GM19372 (cell line): Measurements from ENCODE around the gene KIF3C.
"Not testable (repeated sequence)": the region's sequence is repeated elsewhere in the genome, so short reads cannot be mapped to it uniquely, and the experiment has no call there.

ENCODE experiments used
- ATAC-seq: cut with Tn5 transposase; IDR thresholded peaks from one replicate; pipeline ENCODE4 v1.9.1; 2021; ENCODE audit warnings: mild to moderate bottlenecking, low read depth, moderate library complexity; ENCODE audit not compliant: unreplicated experiment

The KIF3C gene

DNA sequence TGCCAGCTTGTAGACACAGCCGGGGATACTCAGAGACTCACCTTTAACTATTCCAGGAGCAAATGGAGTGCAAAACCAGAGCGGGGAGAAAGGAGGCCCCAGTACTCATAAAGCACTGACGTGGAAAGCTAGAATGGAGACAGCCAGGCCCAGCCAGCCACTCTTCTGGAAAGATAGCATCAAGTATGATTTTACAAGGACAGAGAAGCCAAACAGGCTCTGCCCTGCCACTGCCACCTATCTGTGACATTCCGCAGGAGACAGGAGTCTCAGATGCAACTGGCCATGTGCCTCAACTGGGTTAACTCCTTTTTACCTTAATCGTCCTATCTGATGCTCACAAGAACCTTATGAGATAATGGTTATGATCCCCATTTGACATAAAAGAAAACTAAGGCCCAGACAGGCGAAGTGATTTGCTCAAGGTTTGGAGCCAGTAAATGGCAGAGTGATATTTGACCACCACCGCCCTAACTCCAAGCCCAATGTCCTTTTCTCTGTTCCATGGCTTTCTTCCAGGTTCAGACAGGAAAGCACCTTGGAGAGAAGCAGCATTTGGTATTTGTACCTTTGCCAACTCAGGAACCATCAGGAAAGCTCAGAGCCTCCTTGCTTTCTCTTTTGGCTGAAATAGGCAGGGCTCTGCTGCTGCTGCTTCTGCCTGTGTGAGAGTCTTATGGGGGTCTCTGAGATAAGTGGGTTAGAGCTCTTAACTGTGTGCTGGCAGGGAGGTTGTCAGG lies 15.6 kb downstream of the KIF3C start:
- no peak for ATAC-seq

- no peak for ATAC-seq
Observed at GRCh38 chr2:25964891-25965290, 17.4 kb downstream of the KIF3C start.

DNA sequence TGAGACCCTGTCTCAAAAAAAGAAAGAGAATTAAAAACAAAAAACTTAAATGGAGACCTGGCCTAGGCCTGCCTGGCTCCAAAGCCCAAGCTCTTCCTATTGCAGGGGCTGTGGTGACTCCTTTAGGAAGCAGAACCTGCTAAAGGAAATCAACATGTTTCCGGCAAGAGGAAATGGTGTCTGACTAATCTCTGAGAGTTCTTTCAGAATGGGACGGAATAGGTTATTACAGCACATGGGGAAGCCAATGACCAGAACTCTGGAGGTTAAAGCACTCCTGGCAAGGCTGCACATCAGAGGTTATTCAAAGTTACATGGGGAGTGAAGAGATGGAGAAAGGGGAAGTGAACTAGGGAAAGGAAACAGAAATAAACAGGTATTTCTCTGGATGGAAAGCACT lies 21.4 kb downstream of the KIF3C start:
- ATAC-seq, result no peak

DNA sequence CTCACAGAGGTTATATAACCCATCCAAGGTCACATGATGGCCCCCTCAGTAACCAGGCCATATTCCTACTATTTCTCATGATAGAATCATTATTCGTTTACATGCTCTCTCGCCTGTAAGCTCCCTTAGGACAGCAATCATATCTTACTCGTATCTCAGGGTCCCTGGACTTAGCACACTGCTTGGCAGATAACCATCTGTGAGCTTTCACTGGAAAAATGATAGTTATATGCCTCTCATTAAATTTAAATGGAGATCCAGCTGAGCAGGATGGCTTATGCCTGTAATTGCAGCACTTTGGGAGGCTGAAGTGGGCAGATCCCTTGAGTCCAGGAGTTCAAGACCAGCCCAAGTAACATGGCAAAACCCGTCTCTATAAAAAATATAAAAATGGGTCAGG lies 21.9 kb downstream of the KIF3C start:
- ATAC-seq, result no peak

GRCh38 chr2:25958611-25959010 lies 23.7 kb downstream of the KIF3C start:
- ATAC-seq, result not testable (repeated sequence)

- ATAC-seq, result no peak
Observed at GRCh38 chr2:25957743-25958142, 24.6 kb downstream of the KIF3C start.

GRCh38 chr2:25955869-25956535 lies 26.3 kb downstream of the KIF3C start:
- no peak for ATAC-seq

DNA sequence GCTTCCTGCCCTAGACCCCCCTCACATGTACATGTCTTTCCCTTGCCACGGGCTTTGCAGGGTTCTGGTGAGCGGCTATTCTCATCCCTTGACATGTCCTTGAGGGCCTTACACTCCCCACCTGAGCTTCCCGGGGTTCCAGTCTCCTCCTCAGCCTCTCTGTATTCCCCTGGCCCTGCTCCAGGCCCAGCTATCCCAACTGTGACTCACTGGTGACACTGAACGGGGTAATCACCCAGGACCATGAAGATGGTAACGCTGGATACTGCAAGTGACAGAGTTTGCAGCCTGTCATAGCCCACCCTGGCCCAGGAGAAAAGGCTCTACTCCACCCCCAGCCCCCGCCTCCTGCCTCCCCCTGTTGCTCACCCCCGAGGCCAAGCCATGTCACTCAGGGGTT lies 27.3 kb downstream of the KIF3C start:
- no peak for ATAC-seq

DNA sequence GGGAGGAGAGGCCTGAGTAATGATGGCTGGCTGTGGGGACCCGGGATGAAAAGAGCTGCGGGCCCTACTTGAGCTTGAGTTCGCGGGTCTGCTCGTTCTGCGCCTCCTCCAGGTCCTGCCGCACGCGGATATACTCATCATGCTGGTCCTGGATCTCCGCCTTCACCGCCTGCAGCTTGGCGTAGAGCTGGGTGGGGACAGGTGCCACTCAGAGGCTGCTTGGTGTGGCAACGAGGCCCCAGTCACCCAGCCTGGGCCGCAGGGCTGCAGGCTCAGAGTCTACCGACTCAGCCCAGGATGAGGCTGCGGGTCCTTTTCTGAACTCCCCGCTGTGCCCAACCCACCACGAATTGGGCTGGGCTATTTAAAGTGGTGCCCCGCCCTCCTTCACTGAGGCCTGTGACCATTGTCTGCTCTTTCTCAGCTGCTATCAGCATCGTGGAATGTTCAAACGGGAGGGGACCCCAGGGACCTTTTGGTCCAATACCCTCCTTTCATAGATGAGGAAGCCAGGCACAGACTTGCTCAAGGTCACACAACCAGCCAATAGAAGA lies 28.0 kb downstream of the KIF3C start:
- ATAC-seq, result no peak

DNA sequence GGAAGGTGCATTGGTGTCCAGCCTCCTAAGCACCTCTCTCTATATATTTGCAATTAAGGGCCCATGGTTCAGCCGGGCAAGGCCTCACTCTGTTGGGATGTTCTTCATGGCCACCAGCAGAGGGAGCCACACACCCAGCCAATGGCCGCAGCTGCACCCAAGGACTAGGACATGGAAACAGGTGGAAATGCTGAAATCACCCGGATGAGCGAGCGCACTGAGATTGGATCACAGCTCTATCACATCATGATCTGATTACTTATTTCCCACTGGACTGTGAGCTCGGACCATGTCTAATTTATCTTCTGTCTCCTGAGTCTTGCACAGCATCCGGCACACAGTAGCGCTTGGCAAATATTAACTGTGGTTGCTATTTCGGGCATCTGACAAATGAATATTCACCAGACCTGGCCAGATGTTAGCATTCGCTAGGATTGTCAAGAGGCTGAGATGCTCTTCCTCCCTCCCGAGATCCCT lies 31.2 kb downstream of the KIF3C start:
- no peak for ATAC-seq

GRCh38 chr2:25948437-25948836 lies 33.9 kb downstream of the KIF3C start:
- ATAC-seq, result no peak

GRCh38 chr2:25941042-25941441 lies 41.3 kb downstream of the KIF3C start:
- no peak for ATAC-seq

DNA sequence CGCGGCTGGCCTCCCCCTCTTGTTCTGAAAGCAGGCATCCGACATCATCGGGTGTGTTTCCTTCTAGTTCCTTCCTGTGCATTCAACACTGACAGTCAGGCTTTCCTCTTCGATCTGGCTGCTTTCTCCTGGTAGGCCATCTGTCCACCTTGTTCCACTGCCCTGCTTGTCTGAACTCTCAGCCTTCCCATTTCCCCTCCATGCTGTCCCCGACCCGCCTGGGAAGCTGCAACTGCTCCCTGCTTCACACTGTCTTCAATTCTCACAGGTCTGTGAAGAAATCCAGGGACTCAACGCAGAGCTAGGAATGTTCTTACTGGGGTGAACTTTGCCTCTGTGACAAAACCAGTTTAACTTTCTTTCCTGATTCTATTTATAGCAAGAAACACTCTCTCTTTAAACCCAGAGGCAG lies 43.0 kb downstream of the KIF3C start:
- no peak for ATAC-seq

- no peak for ATAC-seq
Observed at GRCh38 chr2:25938345-25938744, 44.0 kb downstream of the KIF3C start.

- no peak for ATAC-seq
Observed at GRCh38 chr2:25936889-25937545, 45.3 kb downstream of the KIF3C start.

- ATAC-seq, result no peak
Observed at GRCh38 chr2:25933622-25934021, 48.7 kb downstream of the KIF3C start.

GRCh38 chr2:25929789-25930473 lies 52.4 kb downstream of the KIF3C start:
- ATAC-seq, result no peak

DNA sequence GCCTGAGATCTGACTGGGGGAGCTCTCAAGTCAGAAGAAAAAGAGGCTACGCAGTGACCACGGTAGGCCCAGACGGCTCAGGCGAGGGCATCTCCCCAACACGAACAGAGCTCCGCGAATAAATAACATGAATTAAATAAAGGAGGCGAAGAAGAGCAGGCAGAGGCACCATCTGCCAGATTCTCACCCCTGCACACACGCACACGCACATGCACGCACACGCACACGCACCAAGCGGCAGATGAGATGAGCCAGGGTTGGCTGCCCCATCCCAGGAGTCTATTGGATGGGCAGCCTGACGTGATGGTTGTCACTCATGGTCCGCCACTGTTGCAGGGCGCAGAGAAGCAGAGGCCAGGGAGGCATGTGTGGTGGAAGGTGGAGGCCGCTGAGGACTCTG lies 53.6 kb downstream of the KIF3C start:
- ATAC-seq, result no peak

- ATAC-seq, result no peak
Observed at GRCh38 chr2:25926984-25927756, 55.1 kb downstream of the KIF3C start.

GRCh38 chr2:25922501-25922900 lies 59.8 kb downstream of the KIF3C start:
- no peak for ATAC-seq
